HUDEP-2 (cell line): ENCODE data around the gene SLC25A45.
A peak's percentile ranks its signal among the peaks of the same experiment; 100 is the strongest.

ENCODE experiments used
- DNase-seq, 76 experiments: peaks; one replicate each; lab custom pipeline; 2025; ENCODE audit not compliant: unreplicated experiment in 76 of 76; lab: John Stamatoyannopoulos, UW

The SLC25A45 gene

GRCh38 chr11:65421794-65422632 is 39.6 kb upstream of the SLC25A45 start:
- DNase-seq: peak in 75 of 76 experiments; percentile 51 to 99 (median 95)

GRCh38 chr11:65420979-65421793 is 38.7 kb upstream of the SLC25A45 start:
- DNase-seq: peak in 75 of 76 experiments; percentile 77 to 97 (median 92)

GRCh38 chr11:65420506-65420905 is 38.1 kb upstream of the SLC25A45 start:
- peak in 1 of 76 experiments; percentile 47 for DNase-seq

GRCh38 chr11:65419772-65420481 is 37.5 kb upstream of the SLC25A45 start:
- DNase-seq: peak in 67 of 76 experiments; percentile 24 to 85 (median 70)

- DNase-seq: peak in 6 of 76 experiments; percentile 45 to 82 (median 58)
Observed at GRCh38 chr11:65419460-65419771, 37.0 kb upstream of the SLC25A45 start.

- DNase-seq: peak in 75 of 76 experiments; percentile 70 to 99 (median 97)
Observed at GRCh38 chr11:65418681-65419459, 36.4 kb upstream of the SLC25A45 start.

GRCh38 chr11:65418431-65418680 is 35.9 kb upstream of the SLC25A45 start:
- peak in 4 of 76 experiments; percentile 14 to 74 (median 38) for DNase-seq

GRCh38 chr11:65417702-65418430 is 35.4 kb upstream of the SLC25A45 start:
- peak in 9 of 76 experiments; percentile 13 to 45 (median 20) for DNase-seq

GRCh38 chr11:65416841-65417701 is 34.6 kb upstream of the SLC25A45 start:
- peak in 6 of 76 experiments; percentile 11 to 51 (median 24) for DNase-seq

GRCh38 chr11:65416341-65416824 is 33.9 kb upstream of the SLC25A45 start:
- peak in 70 of 76 experiments; percentile 22 to 93 (median 82) for DNase-seq

GRCh38 chr11:65415499-65416340 is 33.3 kb upstream of the SLC25A45 start:
- no peak for DNase-seq

GRCh38 chr11:65414776-65415498 is 32.5 kb upstream of the SLC25A45 start:
- peak in 1 of 76 experiments; percentile 1 for DNase-seq

- peak in 1 of 76 experiments; percentile 0 for DNase-seq
Observed at GRCh38 chr11:65413077-65413664, 30.7 kb upstream of the SLC25A45 start.

GRCh38 chr11:65412271-65413076 is 30.0 kb upstream of the SLC25A45 start:
- no peak for DNase-seq

- no peak for DNase-seq
Observed at GRCh38 chr11:65411681-65412070, 29.2 kb upstream of the SLC25A45 start.
